Caco-2 (cell line): ENCODE measurements around the gene XKR8. TPM values are rescaled to one million over a fixed set of nuclear protein-coding genes. Genes with fewer than 3 reads are reported as not detected.

Source experiments
- BruUV-seq: library from RNA; stranded (reverse); fragments of 400-500 nt; replicated peaks from 2 replicates; lab custom pipeline; 2021; lab: Mats Ljungman, UMichigan
- CTCF ChIA-PET: fragments of 300-600 bp; sonication (Branson Sonifier 250); formaldehyde crosslinking; loops from one replicate; lab custom pipeline; 2022; ENCODE audit warnings: antibody characterized with exemption; lab: Charles Lee
- POLR2A ChIA-PET: fragments of 300-600 bp; sonication (Branson Sonifier 250); formaldehyde crosslinking; loops from one replicate; lab custom pipeline; 2022; ENCODE audit warnings: antibody characterized with exemption; lab: Charles Lee
- DNase-seq, 2 experiments: peaks; one replicate each; pipeline versions ENCODE4 v3.0.0 to v3.0.0-alpha.2; 2020 to 2022
- H3K27me3 ChIP-seq: replicated peaks from 2 replicates; pipeline ENCODE4 v1.6.0; 2011; ENCODE audit warnings: low read length; ENCODE audit not compliant: control insufficient read depth, insufficient read depth
- H3K36me3 ChIP-seq: 2 replicates; pipeline ENCODE4 v1.5.1; 2011; ENCODE audit warnings: low read length; ENCODE audit not compliant: control insufficient read depth, insufficient read depth
- H3K4me1 ChIP-seq: fragments of 250-450 bp; sonication (Bioruptor Pico); 2 replicates; pipeline ENCODE4 v1.5.1; 2020; ENCODE audit warnings: mild to moderate bottlenecking
- H3K4me3 ChIP-seq: 2 replicates; pipeline ENCODE4 v1.5.1; 2011; ENCODE audit warnings: low read depth, mild to moderate bottlenecking, control low read depth, low read length
- H3K9me3 ChIP-seq: fragments of 250-450 bp; sonication (Bioruptor Pico); 2 replicates; pipeline ENCODE4 v1.5.1; 2020; ENCODE audit warnings: mild to moderate bottlenecking, moderate library complexity
- H3K27ac Mint-ChIP-seq: one replicate; pipeline ENCODE4 v1.8.0; 2022; ENCODE audit warnings: mixed read lengths; ENCODE audit not compliant: unreplicated experiment
- H3K27me3 Mint-ChIP-seq: one replicate; pipeline ENCODE4 v1.8.0; 2022; ENCODE audit warnings: mixed read lengths; ENCODE audit not compliant: insufficient read depth, unreplicated experiment
- H3K36me3 Mint-ChIP-seq: one replicate; pipeline ENCODE4 v1.8.0; 2022; ENCODE audit warnings: mild to moderate bottlenecking, mixed read lengths; ENCODE audit not compliant: insufficient read depth, unreplicated experiment
- H3K4me1 Mint-ChIP-seq: one replicate; pipeline ENCODE4 v1.8.0; 2022; ENCODE audit warnings: low read depth, mixed read lengths; ENCODE audit not compliant: unreplicated experiment
- H3K4me3 Mint-ChIP-seq: one replicate; pipeline ENCODE4 v1.8.0; 2022; ENCODE audit warnings: mild to moderate bottlenecking, moderate library complexity, mixed read lengths; ENCODE audit not compliant: unreplicated experiment
- H3K9me3 Mint-ChIP-seq: one replicate; pipeline ENCODE4 v1.8.0; 2022; ENCODE audit warnings: mixed read lengths; ENCODE audit not compliant: unreplicated experiment
- intact Hi-C: fragments of 100-400 bp; cut with micrococcal nuclease; formaldehyde crosslinking; loops from one replicate; pipeline ENCODE4 v1.10.0; 2022; ENCODE audit not compliant: unreplicated experiment
- total RNA-seq: library from RNA; stranded (reverse); gene quantifications from 2 replicates; pipeline ENCODE4 v1.2.3, GENCODE V29; 2022
- TF ChIP-seq, protein P1 (sequence below), 2 experiments: fragments of 200-600 bp in 1 of 2; IDR thresholded peaks; 1 replicate in 1 of 2; 2 replicates in 1 of 2; pipeline versions ENCODE4 v1.5.1 to v1.8.0; 2011 to 2022; ENCODE audit warnings: antibody characterized with exemption in 1 of 2, control low read depth in 1 of 2, inconsistent platforms in 1 of 2, low read depth in 1 of 2, low read length in 1 of 2, mild to moderate bottlenecking in 1 of 2, moderate library complexity in 1 of 2; ENCODE audit not compliant: insufficient read depth in 1 of 2, severe bottlenecking in 1 of 2, unreplicated experiment in 1 of 2

Gene XKR8
- total RNA-seq, 1 experiment from 2014 or later, result 8.9 TPM

DNA sequence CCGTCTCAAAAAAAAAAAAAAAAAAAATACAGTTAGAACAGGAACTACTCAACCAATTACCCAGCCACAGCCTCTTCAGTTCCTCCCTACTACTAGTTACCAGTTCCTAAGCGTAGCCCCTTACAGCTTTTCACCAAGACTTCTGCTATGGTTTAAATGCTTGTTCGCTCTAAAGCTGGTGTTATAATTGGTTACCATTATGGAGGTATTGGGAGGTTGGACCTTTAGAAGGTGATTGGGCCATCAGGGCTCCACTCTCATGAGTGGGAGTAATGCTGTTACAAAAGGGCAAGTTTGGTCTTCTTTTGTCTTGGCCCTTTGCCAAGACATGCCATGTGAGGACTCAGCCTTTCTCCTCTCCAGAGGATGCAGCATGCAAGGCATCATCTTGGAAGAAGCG, 28.0 kb upstream of the XKR8 start:
- no peak overlapping the region for H3K4me3 ChIP-seq
- Mint-ChIP-seq H3K27me3 (no peaks in the 10 kb centered on the region), H3K4me3 (no peak overlapping the region), H3K4me1 (peaks cover 12% of the 10 kb centered on the region), H3K27ac (no peak overlapping the region), H3K36me3 (peaks cover 12% of the 10 kb centered on the region), H3K9me3 (no peaks in the 10 kb centered on the region)
- no peaks in the 10 kb centered on the region for H3K9me3 ChIP-seq
- no peaks in the 10 kb centered on the region; the same call in 1 of the 2 replicates for H3K4me1 ChIP-seq
- TF ChIP-seq, protein P1, sequence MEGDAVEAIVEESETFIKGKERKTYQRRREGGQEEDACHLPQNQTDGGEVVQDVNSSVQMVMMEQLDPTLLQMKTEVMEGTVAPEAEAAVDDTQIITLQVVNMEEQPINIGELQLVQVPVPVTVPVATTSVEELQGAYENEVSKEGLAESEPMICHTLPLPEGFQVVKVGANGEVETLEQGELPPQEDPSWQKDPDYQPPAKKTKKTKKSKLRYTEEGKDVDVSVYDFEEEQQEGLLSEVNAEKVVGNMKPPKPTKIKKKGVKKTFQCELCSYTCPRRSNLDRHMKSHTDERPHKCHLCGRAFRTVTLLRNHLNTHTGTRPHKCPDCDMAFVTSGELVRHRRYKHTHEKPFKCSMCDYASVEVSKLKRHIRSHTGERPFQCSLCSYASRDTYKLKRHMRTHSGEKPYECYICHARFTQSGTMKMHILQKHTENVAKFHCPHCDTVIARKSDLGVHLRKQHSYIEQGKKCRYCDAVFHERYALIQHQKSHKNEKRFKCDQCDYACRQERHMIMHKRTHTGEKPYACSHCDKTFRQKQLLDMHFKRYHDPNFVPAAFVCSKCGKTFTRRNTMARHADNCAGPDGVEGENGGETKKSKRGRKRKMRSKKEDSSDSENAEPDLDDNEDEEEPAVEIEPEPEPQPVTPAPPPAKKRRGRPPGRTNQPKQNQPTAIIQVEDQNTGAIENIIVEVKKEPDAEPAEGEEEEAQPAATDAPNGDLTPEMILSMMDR (IDR thresholded peaks at IDR 0.05; ENCODE audit: insufficient read depth in 1 of 2, low read depth in 1 of 2, low read length in 1 of 2, severe bottlenecking in 1 of 2, unreplicated experiment in 1 of 2), result no peak
- BruUV-seq, result no TSS peak
- intact Hi-C loops, result no loop called here
- no peaks in the 10 kb centered on the region for H3K36me3 ChIP-seq
- no peak for DNase-seq
- CTCF ChIA-PET, result no interaction called here
- POLR2A ChIA-PET, result no interaction called here
- H3K27me3 ChIP-seq, result no peaks in the 10 kb centered on the region

DNA sequence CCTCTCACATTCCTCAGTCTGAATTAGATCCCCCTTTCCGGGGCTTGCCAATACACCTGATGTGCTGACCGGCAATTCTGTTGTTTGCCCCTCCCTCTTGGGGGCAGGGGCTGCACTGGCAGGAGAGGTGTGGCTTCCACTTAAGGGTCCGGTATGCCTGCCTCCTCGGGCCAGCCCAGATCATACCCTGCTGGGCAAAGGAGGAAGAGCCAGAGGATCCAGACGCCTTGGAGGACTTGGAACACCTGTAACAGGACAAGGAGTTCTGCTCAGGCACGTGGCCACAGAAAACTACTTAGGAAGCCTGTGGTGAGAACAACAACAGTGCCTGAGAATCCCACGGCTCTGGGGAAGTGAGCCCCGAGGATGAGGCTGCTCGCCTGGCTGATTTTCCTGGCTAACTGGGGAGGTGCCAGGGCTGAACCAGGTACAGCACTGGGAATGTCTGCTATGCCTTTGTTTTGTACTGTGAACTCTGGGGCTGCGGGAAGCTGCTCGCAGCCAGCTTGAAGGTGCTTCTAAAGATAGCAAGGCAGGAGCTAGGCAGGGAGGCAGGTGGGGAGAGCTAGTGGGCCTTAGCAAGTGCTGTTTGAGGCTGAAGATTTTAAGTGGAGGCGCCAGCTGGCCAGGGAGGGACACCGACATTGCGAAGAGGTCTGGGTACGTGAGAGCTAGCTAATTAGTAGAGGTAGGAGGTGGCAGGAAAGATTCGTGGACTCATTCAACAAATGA, 24.8 kb upstream of the XKR8 start, which contains the start of gene SMPDL3B:
Gene SMPDL3B (plus strand): TSS at position 183 of the 732 bp plus-strand sequence. CDS start 184 bp downstream, at position 367.
- ChIA-PET CTCF (no interaction called here), POLR2A (interaction anchor here (0.9 kb wide), 1 partner anchor 25 kb away, joined by 4 read pairs; the partner anchor contains the start of gene XKR8)
- TF ChIP-seq, protein P1 (IDR thresholded peaks at IDR 0.05; ENCODE audit: insufficient read depth in 1 of 2, low read depth in 1 of 2, low read length in 1 of 2, severe bottlenecking in 1 of 2, unreplicated experiment in 1 of 2), result peak in 1 of 2 experiments; percentile 16
- DNase-seq, result peak; percentile 73 to 76
- Histone ChIP-seq H3K36me3 (no peaks in the 10 kb centered on the region), H3K27me3 (no peaks in the 10 kb centered on the region), H3K9me3 (no peaks in the 10 kb centered on the region), H3K4me3 (peak within 1 kb of the TSS; percentile 28), H3K4me1 (no peaks in the 10 kb centered on the region; the same call in 1 of the 2 replicates)
- peaks cover 12% of the 10 kb centered on the region for H3K4me1 Mint-ChIP-seq
- peak within 1 kb of the TSS; percentile 66 for H3K27ac Mint-ChIP-seq
- H3K36me3 Mint-ChIP-seq, result peaks cover 12% of the 10 kb centered on the region
- no peaks in the 10 kb centered on the region for H3K9me3 Mint-ChIP-seq
- H3K4me3 Mint-ChIP-seq, result peak within 1 kb of the TSS; percentile 70
- BruUV-seq, result TSS peak; percentile 77
- intact Hi-C loops, result no loop called here
- no peaks in the 10 kb centered on the region for H3K27me3 Mint-ChIP-seq

DNA sequence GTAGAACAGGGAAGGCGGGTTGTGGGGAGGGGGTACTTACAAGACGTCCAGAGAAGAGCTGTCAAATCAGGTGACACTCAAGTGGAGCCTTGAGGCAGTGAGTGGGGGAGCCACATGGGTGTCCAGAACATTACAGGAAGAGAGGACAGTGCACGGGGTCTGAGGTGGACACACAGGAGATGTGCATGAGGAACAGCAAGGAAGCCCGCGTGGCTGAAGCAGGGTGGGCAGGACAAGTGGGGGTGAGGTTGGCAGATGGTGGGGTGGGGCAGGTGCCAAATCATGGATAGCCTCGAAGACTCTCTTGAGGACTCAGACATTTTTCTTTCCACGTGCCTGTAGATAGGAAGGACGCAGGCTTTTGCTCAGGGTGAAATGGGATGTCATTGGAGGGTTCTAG, 24.1 kb upstream of the XKR8 start:
- peak overlapping the region; percentile 66 for H3K27ac Mint-ChIP-seq
- Histone ChIP-seq H3K4me1 (no peaks in the 10 kb centered on the region; the same call in 1 of the 2 replicates), H3K36me3 (no peaks in the 10 kb centered on the region), H3K9me3 (no peaks in the 10 kb centered on the region), H3K4me3 (no peak overlapping the region), H3K27me3 (no peaks in the 10 kb centered on the region)
- TF ChIP-seq, protein P1 (IDR thresholded peaks at IDR 0.05; ENCODE audit: insufficient read depth in 1 of 2, low read depth in 1 of 2, low read length in 1 of 2, severe bottlenecking in 1 of 2, unreplicated experiment in 1 of 2), result no peak
- ChIA-PET CTCF (no interaction called here), POLR2A (interaction anchor here (0.9 kb wide), 1 partner anchor 24 kb away, joined by 4 read pairs; the partner anchor contains the start of gene XKR8)
- peaks cover 12% of the 10 kb centered on the region for H3K4me1 Mint-ChIP-seq
- intact Hi-C loops, result no loop called here
- H3K9me3 Mint-ChIP-seq, result no peaks in the 10 kb centered on the region
- H3K36me3 Mint-ChIP-seq, result peaks cover 12% of the 10 kb centered on the region
- BruUV-seq, result no TSS peak
- no peak for DNase-seq
- no peaks in the 10 kb centered on the region for H3K27me3 Mint-ChIP-seq
- peak overlapping the region; percentile 70 for H3K4me3 Mint-ChIP-seq
